Upper lobe of left lung (tissue), 4 donors: ENCODE measurements around the gene SMAD3.

Source experiments
- CTCF ChIP-seq, 6 experiments: fragments of 450-650 bp in 4 of 6; fragments of 200-600 bp in 2 of 6; sonication (generic) in 2 of 6; IDR thresholded peaks; one replicate each; pipeline ENCODE4 v1.5.1; 2016 to 2019; ENCODE audit warnings: antibody characterized with exemption in 6 of 6
- EP300 ChIP-seq, 4 donors: sonication (generic); formaldehyde crosslinking; IDR thresholded peaks; one replicate each; pipeline ENCODE4 v1.5.1; 2017; ENCODE audit warnings: antibody characterized with exemption in 4 of 4, control low read depth in 2 of 4
- POLR2AphosphoS5 ChIP-seq, 2 donors: sonication (generic); formaldehyde crosslinking; IDR thresholded peaks; one replicate each; pipeline ENCODE4 v1.5.1; 2017; ENCODE audit warnings: antibody characterized with exemption in 2 of 2

- no peak for TF ChIP-seq CTCF (IDR thresholded peaks at IDR 0.05)
- TF ChIP-seq POLR2AphosphoS5 (IDR thresholded peaks at IDR 0.05) = no peak
- no peak for TF ChIP-seq EP300 (IDR thresholded peaks at IDR 0.05)
These were observed 123.3 kb downstream of the SMAD3 start for GRCh38 chr15:67188551-67189218.
